ENCODE measurements around the gene LY6G6F.

Gene LY6G6F

DNA sequence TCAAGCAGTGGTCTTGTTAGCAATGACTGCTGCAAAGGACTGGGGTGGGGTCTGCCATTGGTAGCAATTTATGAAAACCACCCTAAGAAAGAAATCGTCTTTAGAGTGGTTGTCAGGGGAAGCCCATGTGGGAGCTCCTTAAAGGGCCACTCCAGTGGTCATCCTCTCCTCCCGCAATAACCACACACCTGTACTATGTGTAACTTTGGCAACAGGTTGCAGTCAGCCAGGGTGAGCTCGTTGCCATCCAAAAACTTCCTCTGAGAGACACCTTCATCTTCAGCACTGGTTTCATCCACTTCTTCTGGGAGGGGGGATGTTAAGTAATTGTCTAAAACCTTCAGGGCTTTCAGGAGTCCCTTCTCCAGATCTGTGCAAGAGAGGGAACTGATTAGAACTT is 25.4 kb downstream of the LY6G6F start:
- TF ChIP-seq, protein P1, sequence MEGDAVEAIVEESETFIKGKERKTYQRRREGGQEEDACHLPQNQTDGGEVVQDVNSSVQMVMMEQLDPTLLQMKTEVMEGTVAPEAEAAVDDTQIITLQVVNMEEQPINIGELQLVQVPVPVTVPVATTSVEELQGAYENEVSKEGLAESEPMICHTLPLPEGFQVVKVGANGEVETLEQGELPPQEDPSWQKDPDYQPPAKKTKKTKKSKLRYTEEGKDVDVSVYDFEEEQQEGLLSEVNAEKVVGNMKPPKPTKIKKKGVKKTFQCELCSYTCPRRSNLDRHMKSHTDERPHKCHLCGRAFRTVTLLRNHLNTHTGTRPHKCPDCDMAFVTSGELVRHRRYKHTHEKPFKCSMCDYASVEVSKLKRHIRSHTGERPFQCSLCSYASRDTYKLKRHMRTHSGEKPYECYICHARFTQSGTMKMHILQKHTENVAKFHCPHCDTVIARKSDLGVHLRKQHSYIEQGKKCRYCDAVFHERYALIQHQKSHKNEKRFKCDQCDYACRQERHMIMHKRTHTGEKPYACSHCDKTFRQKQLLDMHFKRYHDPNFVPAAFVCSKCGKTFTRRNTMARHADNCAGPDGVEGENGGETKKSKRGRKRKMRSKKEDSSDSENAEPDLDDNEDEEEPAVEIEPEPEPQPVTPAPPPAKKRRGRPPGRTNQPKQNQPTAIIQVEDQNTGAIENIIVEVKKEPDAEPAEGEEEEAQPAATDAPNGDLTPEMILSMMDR (IDR thresholded peaks at IDR 0.05), result no peak

GRCh38 chr6:31733734-31734133 is 27.1 kb downstream of the LY6G6F start:
- TF ChIP-seq, protein P1 (IDR thresholded peaks at IDR 0.05), result no peak

DNA sequence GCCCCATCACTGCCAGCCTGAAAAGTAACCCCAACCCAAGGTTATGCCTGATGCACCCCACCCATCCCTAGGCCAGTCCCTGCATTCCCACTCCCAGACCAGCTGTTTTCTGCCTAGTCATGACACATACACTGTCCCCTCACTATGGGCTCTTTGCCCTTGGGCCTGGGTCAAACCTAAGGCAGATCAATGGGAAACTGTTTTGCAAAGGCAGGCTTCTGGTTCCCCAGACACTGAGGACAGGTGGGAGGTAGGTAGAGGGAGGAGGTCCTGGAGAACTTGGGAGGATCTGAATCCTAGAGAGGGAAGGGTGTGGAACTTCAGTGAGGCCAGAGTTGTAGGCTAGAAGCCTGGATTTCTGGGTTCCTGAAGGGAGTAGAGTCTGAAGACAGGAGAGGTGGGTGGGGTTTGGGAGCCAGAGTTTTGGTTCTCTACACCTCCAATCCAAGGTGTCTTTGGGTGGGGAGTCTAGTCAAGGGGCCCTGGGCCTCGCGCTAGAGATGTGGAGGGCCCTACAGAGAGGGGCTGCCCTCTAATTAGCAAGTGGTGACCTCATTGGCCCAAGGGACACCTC is 27.7 kb downstream of the LY6G6F start:
- TF ChIP-seq, protein P1 (IDR thresholded peaks at IDR 0.05), result no peak

- TF ChIP-seq, protein P1 (IDR thresholded peaks at IDR 0.05), result no peak
Measured at GRCh38 chr6:31734821-31735406, 28.2 kb downstream of the LY6G6F start.

DNA sequence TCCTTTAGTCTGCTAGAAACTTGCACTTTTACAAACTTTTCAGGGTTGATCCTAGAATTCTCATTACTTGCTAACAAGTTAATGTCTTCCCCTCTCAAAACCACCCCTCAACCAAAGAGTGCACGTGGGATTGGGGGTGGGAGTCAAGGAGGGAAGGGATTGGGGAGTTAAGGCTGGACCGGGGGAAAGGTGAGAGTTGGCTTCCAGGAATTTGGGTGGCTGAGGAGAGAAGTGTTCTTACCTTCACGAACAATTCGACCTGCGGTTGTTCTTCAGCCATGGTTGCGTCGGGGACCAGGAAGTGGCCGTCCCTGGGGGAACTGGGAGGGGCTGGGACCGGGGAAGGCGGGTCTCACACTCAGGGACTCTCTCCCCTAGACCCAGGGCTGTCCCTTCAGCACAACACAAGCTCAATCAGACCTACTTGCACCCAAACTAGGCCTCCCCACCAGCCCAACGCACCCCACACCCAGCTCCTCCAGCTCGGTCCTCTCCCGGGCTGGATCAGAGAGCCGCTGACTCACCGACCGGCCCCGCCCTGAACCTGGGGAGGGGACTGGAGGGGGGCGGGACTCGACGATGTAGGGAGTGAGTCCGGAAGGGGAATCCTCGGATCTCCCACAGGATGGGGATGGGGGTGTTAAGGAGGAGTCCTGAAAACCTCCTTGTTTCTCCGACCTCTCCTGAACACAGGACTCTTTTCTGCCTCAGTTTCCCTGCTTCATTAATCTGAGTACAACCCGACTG is 29.5 kb downstream of the LY6G6F start, which contains the start of gene CLIC1:
Gene CLIC1, minus strand, starts transcription at position 510 of the 747 bp plus-strand sequence. Its CDS starts 230 bp downstream, at position 280.
- TF ChIP-seq, protein P1 (IDR thresholded peaks at IDR 0.05), result no peak

GRCh38 chr6:31736768-31737314 is 30.2 kb downstream of the LY6G6F start:
- TF ChIP-seq, protein P1 (IDR thresholded peaks at IDR 0.05), result no peak

DNA sequence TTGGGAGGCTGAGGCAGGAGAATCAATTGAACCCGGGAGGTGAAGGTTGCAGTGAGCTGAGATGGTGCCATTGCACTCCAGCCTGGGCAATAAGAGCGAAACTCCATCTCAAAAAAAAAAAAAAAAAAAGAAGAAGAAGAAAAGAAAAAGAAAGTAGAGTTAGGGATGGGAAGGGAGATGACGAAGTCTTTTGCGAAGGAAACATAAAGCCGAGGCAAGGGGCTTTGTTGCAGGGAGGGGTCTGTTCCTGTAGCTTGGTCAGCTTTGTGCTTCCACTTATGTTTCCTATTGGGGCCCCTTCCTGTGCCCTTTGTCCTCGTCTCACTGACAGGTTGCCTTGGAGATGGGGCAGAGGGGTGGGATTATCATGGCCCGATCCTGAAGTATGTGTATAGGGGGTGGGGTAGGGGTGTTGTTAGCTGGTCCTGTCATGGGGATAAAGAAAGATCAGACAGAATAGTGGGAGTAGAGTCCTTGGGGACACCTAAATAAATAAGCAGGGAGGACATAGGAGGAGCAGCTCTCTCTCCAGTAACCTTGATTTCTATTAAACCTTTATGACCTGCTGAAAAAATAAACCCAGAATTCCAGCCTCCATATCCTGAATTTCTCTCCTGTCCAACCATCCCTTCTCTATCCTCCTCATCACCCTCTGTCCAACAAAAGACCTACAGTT is 30.8 kb downstream of the LY6G6F start:
- TF ChIP-seq, protein P1 (IDR thresholded peaks at IDR 0.05), result no peak

Measured in LNCAP (cell line).